Vagina (tissue), 2 donors: ENCODE results near the gene STK32A.

Experiments
- CTCF ChIP-seq, 3 experiments: fragments of 450-650 bp in 2 of 3; fragments of 200-600 bp in 1 of 3; sonication (generic) in 1 of 3; IDR thresholded peaks; one replicate each; pipeline ENCODE4 v1.5.1; 2017 to 2019; ENCODE audit warnings: antibody characterized with exemption in 3 of 3, mild to moderate bottlenecking in 2 of 3, moderate library complexity in 2 of 3
- POLR2A ChIP-seq, 2 donors: fragments of 450-650 bp; IDR thresholded peaks; one replicate each; pipeline ENCODE4 v1.6.1; 2017; ENCODE audit warnings: antibody characterized with exemption in 2 of 2, mild to moderate bottlenecking in 2 of 2, moderate library complexity in 2 of 2

DNA sequence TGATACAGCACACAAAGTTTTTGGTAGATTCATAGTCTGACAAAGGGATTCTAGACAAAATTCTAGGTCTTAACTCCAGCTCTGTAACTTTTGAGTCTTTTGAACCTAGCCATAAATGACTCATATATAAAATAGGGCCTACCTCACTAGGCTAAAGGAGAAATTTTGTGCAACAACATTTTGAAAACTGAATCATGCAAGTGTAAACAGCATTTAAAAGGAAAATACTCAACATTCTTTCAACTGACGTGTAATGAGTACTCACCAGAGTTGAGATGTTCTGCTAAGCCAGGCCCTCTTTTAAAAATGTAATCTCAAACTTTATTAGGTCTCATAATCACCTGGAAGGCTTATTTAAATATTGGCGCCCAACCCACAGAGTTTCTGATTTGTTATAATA, 113.2 kb downstream of the STK32A start:
- TF ChIP-seq POLR2A (IDR thresholded peaks at IDR 0.05) = no peak
- no peak for TF ChIP-seq CTCF (IDR thresholded peaks at IDR 0.05)
